HG02610 (cell line): ENCODE data around the gene MRPS6.

Source experiments
- ATAC-seq: cut with Tn5 transposase; IDR thresholded peaks from one replicate; pipeline ENCODE4 v1.9.1; 2021; ENCODE audit warnings: mild to moderate bottlenecking, moderate library complexity; ENCODE audit not compliant: unreplicated experiment

MRPS6 gene

GRCh38 chr21:34097442-34097841 is 24.1 kb downstream of the MRPS6 start:
- no peak for ATAC-seq

DNA sequence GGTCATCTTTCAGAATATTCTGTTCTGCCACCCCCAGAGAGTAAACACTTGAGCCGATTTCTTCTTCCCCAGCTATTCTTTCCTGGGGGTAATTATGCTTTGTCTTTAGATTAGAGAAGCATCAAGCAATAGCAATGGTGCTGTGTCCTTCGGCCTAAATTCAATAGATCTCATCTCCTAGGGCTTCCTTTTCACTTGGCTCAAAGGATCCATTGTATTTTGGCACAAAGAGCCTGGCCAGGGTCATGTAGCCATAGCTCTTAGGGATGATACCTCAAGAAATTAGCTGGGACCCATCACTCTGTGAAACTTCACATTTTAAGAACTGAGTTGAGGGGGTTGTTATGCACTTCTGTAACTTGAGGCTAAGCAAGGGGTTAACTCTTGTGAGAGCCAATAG is 27.0 kb downstream of the MRPS6 start:
- no peak for ATAC-seq

DNA sequence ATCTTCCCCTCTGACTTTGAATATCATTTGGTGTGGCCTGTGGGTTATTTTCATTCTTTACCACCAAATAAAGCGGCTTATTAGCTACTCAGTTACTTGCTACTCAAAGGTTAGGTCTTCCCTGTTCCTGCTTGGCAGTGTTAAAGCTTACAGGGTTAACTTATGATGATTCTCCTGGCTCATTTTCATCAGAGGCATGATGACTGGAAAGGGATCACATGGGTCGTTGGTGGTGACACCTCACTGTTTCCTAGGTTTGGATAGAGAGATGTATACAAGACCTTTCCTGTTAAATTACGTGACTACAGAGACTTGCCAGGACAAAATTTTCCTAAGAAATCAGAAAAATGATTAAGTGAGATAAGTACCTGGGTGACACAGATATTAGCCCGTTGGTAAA is 27.4 kb downstream of the MRPS6 start:
- ATAC-seq = no peak

DNA sequence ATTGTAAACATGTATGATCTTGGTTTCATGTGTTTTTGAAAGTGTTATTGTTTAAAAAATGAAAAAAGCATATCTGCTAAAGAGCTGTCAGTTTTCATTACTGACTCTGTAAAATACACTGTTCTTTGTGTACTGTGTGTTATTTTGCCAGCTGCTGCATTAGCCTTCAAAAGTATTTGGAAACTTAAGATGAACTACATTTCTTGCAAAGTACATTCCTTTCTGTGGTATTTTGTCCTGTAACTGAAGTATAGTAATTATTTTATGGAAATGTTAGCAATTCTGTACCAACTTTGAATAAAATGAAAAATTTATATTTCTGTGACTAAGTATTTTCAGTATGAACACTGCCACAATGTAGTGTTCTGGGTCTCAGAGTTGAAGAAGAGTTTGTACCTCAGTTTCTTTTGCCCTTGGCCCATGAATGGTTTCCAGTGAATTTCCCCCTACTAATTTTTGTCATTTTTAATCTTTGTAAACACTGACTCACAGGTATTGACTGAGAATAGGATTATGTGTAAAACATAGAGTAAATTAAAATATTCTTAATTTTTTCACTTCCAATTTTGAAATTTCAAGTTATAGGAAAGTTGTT is 32.7 kb downstream of the MRPS6 start:
- ATAC-seq = no peak

- no peak for ATAC-seq
These were observed 34.2 kb downstream of the MRPS6 start for GRCh38 chr21:34107606-34108005.

DNA sequence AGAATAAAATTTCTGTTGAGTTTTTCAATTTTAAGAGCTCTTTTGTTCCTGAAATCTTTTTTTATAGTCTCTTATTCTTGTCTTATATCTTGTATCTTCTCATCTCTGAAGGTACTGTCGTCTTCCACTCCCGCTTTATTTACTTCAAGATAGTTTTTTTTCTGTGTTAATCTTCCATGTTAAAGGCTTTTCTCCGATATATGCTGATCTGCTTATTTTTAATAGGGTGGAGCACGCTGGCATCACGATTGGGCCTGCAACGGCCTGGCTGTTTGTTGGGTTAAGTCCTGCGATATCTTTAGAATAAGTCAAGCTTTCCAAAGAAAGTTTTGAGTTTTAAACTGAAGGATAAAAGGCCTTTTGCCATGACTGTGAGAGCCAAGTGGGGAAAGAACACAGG is 35.7 kb downstream of the MRPS6 start:
- ATAC-seq = no peak

- ATAC-seq = no peak
These were observed 37.3 kb downstream of the MRPS6 start for GRCh38 chr21:34110594-34111202.

- no peak for ATAC-seq
These were observed 39.1 kb downstream of the MRPS6 start for GRCh38 chr21:34112316-34113033.

DNA sequence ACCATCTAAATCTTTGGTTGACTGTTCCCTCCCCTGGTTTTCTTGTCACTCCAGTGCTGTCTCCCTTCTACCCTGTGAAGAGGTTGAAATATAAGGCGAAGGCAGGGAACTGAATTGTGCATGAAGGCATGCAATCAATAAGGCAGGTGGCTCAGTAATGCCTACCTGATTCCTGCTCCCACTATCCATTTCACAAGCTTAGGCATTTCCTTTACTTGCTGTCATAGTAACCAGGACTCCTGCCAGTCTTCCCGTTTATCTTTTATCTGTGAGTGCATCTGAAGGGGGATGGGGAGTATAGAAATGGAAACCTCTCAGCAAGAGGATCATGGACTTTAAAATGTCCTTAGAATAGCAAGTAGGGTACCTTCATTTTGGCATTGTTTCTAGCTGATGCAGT is 40.5 kb downstream of the MRPS6 start:
- no peak for ATAC-seq

DNA sequence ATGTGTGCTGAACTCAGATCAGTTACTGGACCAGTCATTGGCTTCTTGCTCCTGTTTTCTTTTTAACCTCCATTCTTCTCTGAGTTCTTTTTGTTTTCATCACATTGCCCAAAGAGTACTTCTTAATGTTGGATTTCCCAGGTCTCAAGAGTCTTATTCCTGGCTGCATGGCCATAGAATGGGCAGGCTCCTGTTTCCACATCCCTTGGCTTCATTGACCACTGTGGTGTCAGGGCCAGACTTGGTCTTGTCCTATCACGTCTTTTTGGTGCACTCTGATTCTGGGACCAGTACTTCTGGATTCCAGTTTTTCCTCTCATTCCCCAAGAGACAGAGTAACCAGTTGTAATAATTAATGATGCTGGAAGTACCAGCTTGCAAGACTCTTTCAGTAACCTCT is 41.8 kb downstream of the MRPS6 start:
- no peak for ATAC-seq

DNA sequence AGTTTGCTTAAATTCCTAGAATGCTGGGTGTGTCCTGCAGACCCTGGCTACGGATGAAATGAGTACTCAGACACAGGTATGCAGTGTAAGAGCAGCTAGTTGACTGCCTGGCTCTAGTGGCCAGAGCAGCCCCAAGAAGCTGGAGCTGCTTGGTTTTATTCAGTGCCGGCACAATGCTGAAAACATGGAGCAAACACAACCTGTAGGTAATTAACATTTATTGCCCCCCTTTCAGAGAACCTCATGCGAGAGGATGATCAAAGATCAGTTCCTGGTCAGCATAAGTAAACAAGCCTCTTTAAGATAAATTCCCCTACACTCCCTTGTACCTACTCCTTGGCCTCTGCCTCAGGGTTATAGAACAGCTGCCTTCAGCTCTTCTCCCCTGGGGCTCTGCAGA is 43.2 kb downstream of the MRPS6 start:
- no peak for ATAC-seq

DNA sequence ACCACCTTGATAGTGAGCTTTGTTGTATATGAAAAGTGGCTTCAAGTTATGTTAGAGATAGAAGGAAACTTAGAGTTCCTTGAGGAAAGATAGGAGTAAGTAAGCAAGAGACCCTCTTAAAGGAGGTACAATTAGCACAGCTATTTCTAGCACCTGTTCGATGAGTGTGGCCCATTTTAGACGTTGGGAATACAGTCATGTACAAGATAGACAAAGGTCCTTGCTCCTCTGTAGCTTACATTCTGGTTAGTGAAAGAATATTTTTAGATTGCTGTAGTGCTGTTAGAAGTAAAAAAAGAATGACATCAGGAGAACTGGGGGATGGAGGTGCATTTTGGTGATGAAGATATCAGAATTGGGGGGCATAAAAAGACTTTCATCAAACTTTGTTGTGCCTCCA is 47.5 kb downstream of the MRPS6 start:
- no peak for ATAC-seq

DNA sequence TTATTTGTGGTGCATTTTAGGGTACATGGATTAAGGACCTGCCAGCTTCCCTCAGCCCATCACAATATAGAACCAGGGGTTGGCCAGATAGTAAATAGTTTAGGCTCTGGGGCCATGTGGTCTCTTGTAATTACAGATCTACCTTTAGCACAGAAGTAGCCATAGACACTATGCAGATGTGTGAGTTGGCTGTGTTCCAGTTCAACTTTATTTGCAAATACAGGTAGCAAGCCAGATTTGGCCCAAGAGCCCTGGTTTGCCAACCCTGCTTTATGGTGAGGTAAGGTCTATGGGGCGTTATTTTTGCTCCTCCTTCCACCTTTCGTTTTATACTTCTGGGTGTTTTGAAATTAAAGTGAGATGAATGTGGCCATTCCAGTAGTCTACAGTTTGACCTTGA is 48.7 kb downstream of the MRPS6 start:
- ATAC-seq = no peak

- ATAC-seq = no peak
These were observed 50.2 kb downstream of the MRPS6 start for GRCh38 chr21:34123609-34124008.

GRCh38 chr21:34126269-34126668 is 52.9 kb downstream of the MRPS6 start:
- no peak for ATAC-seq

- no peak for ATAC-seq
These were observed 53.3 kb downstream of the MRPS6 start for GRCh38 chr21:34126691-34127090.

DNA sequence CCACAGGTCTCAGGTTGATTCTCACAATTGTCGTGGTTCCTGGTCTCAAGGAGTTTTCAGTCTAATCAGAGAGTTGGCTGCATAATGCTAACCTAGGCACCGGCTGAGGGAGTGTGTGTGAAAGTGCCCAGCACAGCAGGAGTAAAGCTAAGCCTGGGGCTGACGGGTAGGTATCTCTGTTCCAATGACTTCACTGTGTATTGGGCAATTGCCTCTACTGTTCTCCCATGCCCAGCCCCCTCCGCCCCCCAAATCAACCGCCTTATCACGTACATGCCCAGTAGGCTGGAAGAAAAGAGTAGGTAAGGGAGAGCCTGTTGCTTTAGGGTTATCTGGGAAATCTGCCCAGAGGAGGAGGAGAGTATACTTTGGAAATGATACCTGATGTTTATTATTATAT is 54.7 kb downstream of the MRPS6 start:
- no peak for ATAC-seq

GRCh38 chr21:34128674-34129038 is 55.3 kb downstream of the MRPS6 start:
- peak; percentile 5 for ATAC-seq

DNA sequence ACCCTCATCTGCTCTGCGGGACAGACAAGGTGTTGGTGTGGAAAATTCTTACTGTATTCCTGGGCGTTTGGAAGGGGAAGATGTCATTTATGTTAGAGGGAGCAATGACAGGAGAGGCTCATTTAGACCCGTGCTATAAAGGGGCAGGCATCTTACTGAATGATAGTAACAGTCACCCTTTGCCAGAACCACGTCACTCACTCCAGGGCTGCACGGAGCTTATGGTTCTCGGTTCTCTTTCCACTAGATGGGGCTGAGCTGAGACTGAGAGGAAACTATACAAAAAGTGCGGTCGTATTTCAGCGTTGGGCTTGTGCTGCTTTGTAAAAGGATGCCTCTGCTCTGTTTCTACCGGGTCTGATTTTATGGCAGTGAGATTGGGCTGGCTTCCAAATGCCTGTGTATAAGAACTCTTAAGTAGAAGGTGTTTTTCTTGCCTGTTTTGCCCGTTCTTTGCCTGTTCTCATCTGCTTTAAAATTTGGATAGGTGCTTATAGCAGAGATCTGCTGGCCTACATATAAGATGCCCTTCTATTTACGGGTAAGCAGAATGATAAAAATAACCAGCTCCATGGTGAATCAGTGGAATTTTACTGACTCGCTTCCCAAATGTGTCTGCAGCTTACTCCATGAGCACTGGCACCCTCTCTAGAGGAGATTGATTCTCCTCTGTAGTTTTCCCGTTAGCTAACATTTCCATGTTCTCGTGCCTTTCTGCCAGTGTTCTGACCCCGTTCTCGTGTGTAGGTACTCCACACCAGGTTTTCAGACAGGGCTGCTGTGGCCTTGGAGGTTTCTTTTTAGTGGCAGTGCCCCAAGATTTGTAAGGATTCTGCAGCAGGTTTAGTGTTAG is 55.9 kb downstream of the MRPS6 start:
- ATAC-seq = peak; percentile 68

DNA sequence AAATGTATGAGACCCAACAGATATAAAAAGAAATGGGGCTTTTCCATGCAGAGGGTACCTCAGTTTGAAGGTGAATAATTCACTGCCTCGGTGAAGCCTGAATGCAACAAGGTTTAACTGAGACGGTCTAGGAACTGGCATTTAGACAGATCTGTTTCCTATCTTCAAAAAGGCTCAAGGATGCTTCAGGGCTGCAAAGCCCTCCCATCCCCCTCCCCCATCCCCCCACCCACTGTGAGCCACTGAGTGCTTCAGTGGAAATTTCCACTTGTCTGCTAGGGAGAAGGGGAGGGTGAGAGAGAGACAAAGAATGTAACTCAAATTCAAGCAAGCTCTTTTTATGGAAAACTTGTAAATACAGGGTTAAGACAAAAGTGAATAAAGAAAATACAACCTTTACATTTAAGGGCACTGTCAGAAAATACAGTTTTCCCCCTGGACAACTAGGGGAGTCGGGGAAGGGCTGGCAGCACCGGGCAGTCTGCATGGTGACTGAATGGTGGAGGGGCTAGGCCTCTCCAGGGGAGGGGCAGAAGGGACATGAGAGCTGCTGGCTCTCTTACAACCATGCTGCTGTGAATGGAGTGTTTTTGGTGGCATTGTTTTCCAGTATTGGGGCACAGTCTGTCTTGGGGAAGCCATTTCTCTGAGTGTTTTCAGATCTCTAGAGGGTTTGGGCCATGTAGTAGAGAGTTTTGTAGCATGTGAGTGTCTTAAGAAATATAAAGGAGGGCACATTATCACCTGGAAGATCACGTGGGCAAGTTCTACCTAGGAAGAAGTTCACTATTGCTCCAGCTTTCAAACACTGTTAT is 56.7 kb downstream of the MRPS6 start:
- no peak for ATAC-seq

DNA sequence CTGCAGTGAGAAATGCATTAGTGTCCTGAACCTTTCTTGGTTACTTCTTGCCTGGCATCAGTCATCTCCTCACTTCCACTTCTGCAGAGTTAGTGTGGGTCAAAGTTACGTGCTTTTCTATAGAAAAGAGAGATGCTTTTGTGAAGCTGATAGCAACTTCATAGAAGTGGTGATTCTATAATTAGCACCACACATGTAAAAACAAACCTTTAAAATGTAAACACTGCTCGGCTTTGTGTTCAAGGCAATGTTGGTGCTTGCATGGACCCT is 57.3 kb downstream of the MRPS6 start:
- no peak for ATAC-seq
